ENCODE measurements around the gene STAP2.
A peak's percentile ranks its signal among the peaks of the same experiment; 100 is the strongest.
"Not testable (repeated sequence)": the region's sequence is repeated elsewhere in the genome, so short reads cannot be mapped to it uniquely, and the experiment has no call there.

The STAP2 gene

GRCh38 chr19:4298810-4299550, 39.6 kb downstream of the STAP2 start:
- no peaks in the 10 kb centered on the region for H3K36me3 Mint-ChIP-seq (ENCODE audit: low read depth)
- peaks cover 21% of the 10 kb centered on the region for H3K4me1 Mint-ChIP-seq (ENCODE audit: low read depth)
- DNase-seq (ENCODE audit: low spot score) = no peak
- no peaks in the 10 kb centered on the region for H3K27me3 Mint-ChIP-seq (ENCODE audit: low read depth)
- H3K27ac Mint-ChIP-seq = peak overlapping the region; percentile 74
- H3K9me3 Mint-ChIP-seq = no peaks in the 10 kb centered on the region
- H3K4me3 Mint-ChIP-seq = peak overlapping the region; percentile 7

- DNase-seq (ENCODE audit: low spot score) = peak; percentile 26
Observed at GRCh38 chr19:4297901-4298809, 40.5 kb downstream of the STAP2 start.

GRCh38 chr19:4295972-4296771, 42.5 kb downstream of the STAP2 start:
- Mint-ChIP-seq H3K9me3 (no peaks in the 10 kb centered on the region), H3K27ac (peak overlapping the region; percentile 41), H3K4me3 (no peak overlapping the region), H3K36me3 (ENCODE audit: low read depth) (no peaks in the 10 kb centered on the region), H3K27me3 (ENCODE audit: low read depth) (no peaks in the 10 kb centered on the region), H3K4me1 (ENCODE audit: low read depth) (peaks cover 7% of the 10 kb centered on the region)
- DNase-seq (ENCODE audit: low spot score) = no peak

More at GRCh38 chr19:4297901-4298809, 40.5 kb downstream of the STAP2 start:
- Mint-ChIP-seq H3K27ac (peak overlapping the region; percentile 74), H3K36me3 (ENCODE audit: low read depth) (no peaks in the 10 kb centered on the region), H3K4me3 (peak overlapping the region; percentile 7), H3K4me1 (ENCODE audit: low read depth) (peaks cover 17% of the 10 kb centered on the region), H3K9me3 (no peaks in the 10 kb centered on the region), H3K27me3 (ENCODE audit: low read depth) (no peaks in the 10 kb centered on the region)

- Mint-ChIP-seq H3K4me3 (no peak overlapping the region), H3K4me1 (ENCODE audit: low read depth) (peaks cover 4% of the 10 kb centered on the region), H3K9me3 (no peaks in the 10 kb centered on the region), H3K36me3 (ENCODE audit: low read depth) (no peaks in the 10 kb centered on the region), H3K27ac (no peak overlapping the region), H3K27me3 (ENCODE audit: low read depth) (no peaks in the 10 kb centered on the region)
- no peak for DNase-seq (ENCODE audit: low spot score)
Observed at GRCh38 chr19:4294389-4294788, 44.2 kb downstream of the STAP2 start.

GRCh38 chr19:4292515-4292914, 46.1 kb downstream of the STAP2 start:
- H3K4me1 Mint-ChIP-seq (ENCODE audit: low read depth) = no peaks in the 10 kb centered on the region
- no peaks in the 10 kb centered on the region for H3K27me3 Mint-ChIP-seq (ENCODE audit: low read depth)
- no peak overlapping the region for H3K27ac Mint-ChIP-seq
- DNase-seq (ENCODE audit: low spot score) = no peak
- H3K9me3 Mint-ChIP-seq = no peaks in the 10 kb centered on the region
- H3K36me3 Mint-ChIP-seq (ENCODE audit: low read depth) = no peaks in the 10 kb centered on the region
- no peak overlapping the region for H3K4me3 Mint-ChIP-seq

GRCh38 chr19:4291184-4291732, 47.4 kb downstream of the STAP2 start:
- no peak overlapping the region for H3K27ac Mint-ChIP-seq
- no peaks in the 10 kb centered on the region for H3K36me3 Mint-ChIP-seq (ENCODE audit: low read depth)
- H3K4me1 Mint-ChIP-seq (ENCODE audit: low read depth) = no peaks in the 10 kb centered on the region
- no peaks in the 10 kb centered on the region for H3K27me3 Mint-ChIP-seq (ENCODE audit: low read depth)
- H3K9me3 Mint-ChIP-seq = no peaks in the 10 kb centered on the region
- H3K4me3 Mint-ChIP-seq = no peak overlapping the region
- DNase-seq (ENCODE audit: low spot score) = no peak

- Mint-ChIP-seq H3K36me3 (ENCODE audit: low read depth) (no peaks in the 10 kb centered on the region), H3K4me3 (no peak overlapping the region), H3K27ac (no peak overlapping the region), H3K27me3 (ENCODE audit: low read depth) (no peaks in the 10 kb centered on the region), H3K9me3 (no peaks in the 10 kb centered on the region), H3K4me1 (ENCODE audit: low read depth) (no peaks in the 10 kb centered on the region)
- DNase-seq (ENCODE audit: low spot score) = no peak
Observed at GRCh38 chr19:4288091-4288777, 50.4 kb downstream of the STAP2 start.

GRCh38 chr19:4286141-4286540, 52.5 kb downstream of the STAP2 start:
- DNase-seq (ENCODE audit: low spot score); H3K4me3 Mint-ChIP-seq; H3K27me3 Mint-ChIP-seq (ENCODE audit: low read depth); H3K9me3 Mint-ChIP-seq; H3K4me1 Mint-ChIP-seq (ENCODE audit: low read depth); H3K27ac Mint-ChIP-seq; H3K36me3 Mint-ChIP-seq (ENCODE audit: low read depth): not testable (repeated sequence)

- H3K9me3 Mint-ChIP-seq = no peaks in the 10 kb centered on the region
- H3K27me3 Mint-ChIP-seq (ENCODE audit: low read depth) = peaks cover 11% of the 10 kb centered on the region
Observed at GRCh38 chr19:4284974-4285373, 53.7 kb downstream of the STAP2 start.

GRCh38 chr19:4284176-4284958, 54.3 kb downstream of the STAP2 start:
- Mint-ChIP-seq H3K27ac (no peak overlapping the region), H3K4me3 (no peak overlapping the region), H3K27me3 (ENCODE audit: low read depth) (peaks cover 15% of the 10 kb centered on the region), H3K9me3 (no peaks in the 10 kb centered on the region), H3K36me3 (ENCODE audit: low read depth) (no peaks in the 10 kb centered on the region), H3K4me1 (ENCODE audit: low read depth) (peaks cover 2% of the 10 kb centered on the region)
- no peak for DNase-seq (ENCODE audit: low spot score)

More at GRCh38 chr19:4284974-4285373, 53.7 kb downstream of the STAP2 start:
- DNase-seq (ENCODE audit: low spot score) = no peak
- no peak overlapping the region for H3K4me3 Mint-ChIP-seq
- no peaks in the 10 kb centered on the region for H3K4me1 Mint-ChIP-seq (ENCODE audit: low read depth)
- H3K36me3 Mint-ChIP-seq (ENCODE audit: low read depth) = no peaks in the 10 kb centered on the region
- H3K27ac Mint-ChIP-seq = no peak overlapping the region

- H3K4me3 Mint-ChIP-seq = no peak overlapping the region
Observed at GRCh38 chr19:4279530-4280422, 58.9 kb downstream of the STAP2 start.

GRCh38 chr19:4279267-4279529, 59.4 kb downstream of the STAP2 start:
- H3K27ac Mint-ChIP-seq = no peak overlapping the region
- H3K4me1 Mint-ChIP-seq (ENCODE audit: low read depth) = peaks cover 2% of the 10 kb centered on the region
- H3K27me3 Mint-ChIP-seq (ENCODE audit: low read depth) = peaks cover 29% of the 10 kb centered on the region
- DNase-seq (ENCODE audit: low spot score) = no peak
- H3K9me3 Mint-ChIP-seq = no peaks in the 10 kb centered on the region
- no peaks in the 10 kb centered on the region for H3K36me3 Mint-ChIP-seq (ENCODE audit: low read depth)
- H3K4me3 Mint-ChIP-seq = no peak overlapping the region

More at GRCh38 chr19:4279530-4280422, 58.9 kb downstream of the STAP2 start:
- H3K27me3 Mint-ChIP-seq (ENCODE audit: low read depth) = peaks cover 29% of the 10 kb centered on the region
- no peaks in the 10 kb centered on the region for H3K9me3 Mint-ChIP-seq
- no peak for DNase-seq (ENCODE audit: low spot score)
- H3K36me3 Mint-ChIP-seq (ENCODE audit: low read depth) = no peaks in the 10 kb centered on the region
- peak overlapping the region; percentile 41 for H3K27ac Mint-ChIP-seq
- H3K4me1 Mint-ChIP-seq (ENCODE audit: low read depth) = peaks cover 2% of the 10 kb centered on the region
